NCI-H510A (cell line): ENCODE measurements around the gene PRTN3.
"Not testable (repeated sequence)": the region's sequence is repeated elsewhere in the genome, so short reads cannot be mapped to it uniquely, and the experiment has no call there.

Source experiments
- DNase-seq: peaks from one replicate; lab custom pipeline; 2025; lab: John Stamatoyannopoulos, UW

PRTN3 gene

DNA sequence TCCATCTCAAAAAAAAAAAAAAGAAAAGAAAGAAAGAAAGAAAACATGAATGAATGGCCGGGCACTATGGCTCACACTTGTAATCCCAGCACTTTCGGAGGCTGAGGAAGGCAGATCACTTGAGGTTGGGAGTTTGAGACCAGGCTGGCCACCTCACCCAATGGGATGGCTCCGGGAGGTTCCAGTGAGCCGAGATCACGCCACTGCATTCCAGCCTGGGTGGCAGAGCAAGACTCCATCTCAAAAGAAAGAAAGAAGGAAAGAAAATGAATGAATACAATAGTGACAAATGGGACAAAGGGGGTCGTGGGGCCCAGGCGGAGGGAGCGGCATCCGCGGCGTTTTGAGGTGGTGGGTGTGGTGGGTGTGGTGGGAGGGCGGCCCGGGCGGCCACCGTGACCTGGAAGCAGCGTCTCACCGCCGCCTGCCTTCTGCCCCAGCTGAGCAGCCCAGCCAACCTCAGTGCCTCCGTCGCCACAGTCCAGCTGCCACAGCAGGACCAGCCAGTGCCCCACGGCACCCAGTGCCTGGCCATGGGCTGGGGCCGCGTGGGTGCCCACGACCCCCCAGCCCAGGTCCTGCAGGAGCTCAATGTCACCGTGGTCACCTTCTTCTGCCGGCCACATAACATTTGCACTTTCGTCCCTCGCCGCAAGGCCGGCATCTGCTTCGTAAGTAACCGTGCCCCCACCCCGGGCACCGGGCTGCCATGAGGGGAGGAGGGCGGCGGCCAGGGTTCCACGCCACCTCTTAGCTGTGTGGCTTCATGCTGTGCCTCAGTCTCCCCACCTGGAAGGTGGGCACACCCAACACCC lies 5.1 kb downstream of the PRTN3 start:
- DNase-seq, result no peak

DNA sequence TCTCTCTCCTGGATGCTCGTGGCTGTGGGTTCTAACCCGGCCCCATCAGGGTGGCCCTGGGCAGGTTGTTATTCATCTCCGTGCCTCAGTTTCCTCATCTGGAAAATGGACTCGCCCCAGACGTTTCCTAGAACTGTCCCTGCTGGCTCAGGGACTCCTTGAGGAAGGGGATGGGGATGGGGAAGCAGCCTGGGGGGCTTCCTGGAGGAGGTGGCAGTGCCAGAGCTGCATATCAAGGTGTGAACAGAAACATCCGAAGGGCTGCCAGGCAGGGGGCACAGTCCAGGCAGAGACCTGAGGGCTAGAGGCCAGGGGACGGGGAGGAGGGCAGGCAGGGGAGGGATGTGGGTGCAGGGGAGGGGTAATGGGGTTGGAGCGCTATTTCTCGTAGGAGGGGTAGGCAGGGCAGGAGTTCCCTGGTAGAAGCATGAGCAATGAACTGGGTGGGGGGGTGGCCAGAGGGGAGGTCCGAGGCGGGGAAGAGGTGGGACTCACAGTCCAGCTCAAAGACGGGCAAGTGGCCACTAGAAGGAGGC lies 7.7 kb downstream of the PRTN3 start:
- no peak for DNase-seq

DNA sequence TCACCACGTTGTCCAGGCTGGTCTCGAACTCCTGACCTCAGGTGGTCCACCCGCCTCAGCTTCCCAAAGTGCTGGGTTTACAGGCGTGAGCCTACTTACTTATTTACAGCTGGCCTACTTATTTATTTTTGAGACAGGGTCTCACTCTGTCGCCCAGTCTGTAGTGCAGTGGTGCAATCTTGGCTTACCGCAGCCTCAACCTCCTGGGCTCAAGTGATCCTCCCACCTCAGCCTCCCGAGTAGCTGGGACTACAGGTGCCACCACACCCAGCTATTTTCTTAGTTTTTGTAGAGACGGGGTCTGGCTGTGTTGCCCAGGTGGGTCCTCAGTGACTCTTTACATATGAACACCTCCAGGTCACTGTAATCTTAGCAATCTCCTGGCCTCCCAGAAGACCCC lies 8.4 kb downstream of the PRTN3 start:
- not testable (repeated sequence) for DNase-seq

DNA sequence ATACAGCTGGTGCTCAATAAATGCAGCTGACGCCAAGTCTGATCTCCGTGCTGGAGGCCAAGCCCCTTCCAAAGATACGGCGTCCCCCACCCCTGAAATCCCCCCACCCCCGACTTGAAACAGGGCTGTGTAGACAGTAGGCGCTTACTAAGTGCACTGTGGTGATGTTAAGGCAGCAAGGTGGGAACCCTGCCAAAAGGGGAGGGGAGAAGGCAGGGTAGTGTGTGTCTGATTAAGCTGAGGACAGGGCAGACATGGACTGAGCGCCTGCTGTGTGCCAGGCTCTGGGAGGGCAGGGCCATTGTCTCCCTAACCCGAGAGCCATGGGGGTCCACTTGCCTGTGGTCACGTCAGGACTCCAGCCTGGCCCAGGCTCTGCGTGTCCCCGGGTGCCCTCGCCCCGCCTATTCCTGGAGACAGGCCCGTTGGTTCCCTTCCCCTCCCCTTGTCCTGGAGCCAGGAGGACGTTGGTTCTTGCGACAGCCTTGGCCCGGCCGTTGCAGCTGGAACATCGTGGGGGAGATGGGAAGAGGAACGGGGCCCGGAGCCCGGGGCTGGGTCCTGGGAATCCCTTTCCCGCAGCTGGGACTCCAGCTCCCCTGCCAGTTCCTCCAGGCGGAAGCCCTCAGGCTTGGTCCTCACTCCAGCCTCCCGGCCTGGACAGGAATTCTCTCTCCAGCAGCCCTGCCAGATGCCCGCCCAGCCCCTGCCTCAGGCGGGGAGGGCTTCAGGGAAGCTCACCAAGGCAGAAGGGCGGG lies 9.6 kb downstream of the PRTN3 start:
- DNase-seq, result no peak

DNA sequence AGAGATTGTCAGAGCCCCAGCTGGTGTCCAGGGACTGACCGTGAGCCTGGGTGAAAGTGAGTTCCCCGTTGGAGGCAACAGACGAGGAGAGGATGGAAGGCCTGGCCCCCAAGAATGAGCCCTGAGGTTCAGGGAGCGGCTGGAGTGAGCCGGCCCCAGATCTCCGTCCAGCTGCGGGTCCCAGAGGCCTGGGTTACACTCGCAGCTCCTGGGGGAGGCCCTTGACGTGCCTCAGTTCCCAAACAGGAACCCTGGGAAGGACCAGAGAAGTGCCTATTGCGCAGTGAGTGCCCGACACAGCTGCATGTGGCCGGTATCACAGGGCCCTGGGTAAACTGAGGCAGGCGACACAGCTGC lies 10.2 kb downstream of the PRTN3 start:
- no peak for DNase-seq

GRCh38 chr19:852136-853013 lies 11.6 kb downstream of the PRTN3 start, which contains the start of gene ELANE:
TSS of gene ELANE (plus strand) at chr19:852303. CDS start at chr19:852329, 26 bp downstream.
- DNase-seq, result no peak

DNA sequence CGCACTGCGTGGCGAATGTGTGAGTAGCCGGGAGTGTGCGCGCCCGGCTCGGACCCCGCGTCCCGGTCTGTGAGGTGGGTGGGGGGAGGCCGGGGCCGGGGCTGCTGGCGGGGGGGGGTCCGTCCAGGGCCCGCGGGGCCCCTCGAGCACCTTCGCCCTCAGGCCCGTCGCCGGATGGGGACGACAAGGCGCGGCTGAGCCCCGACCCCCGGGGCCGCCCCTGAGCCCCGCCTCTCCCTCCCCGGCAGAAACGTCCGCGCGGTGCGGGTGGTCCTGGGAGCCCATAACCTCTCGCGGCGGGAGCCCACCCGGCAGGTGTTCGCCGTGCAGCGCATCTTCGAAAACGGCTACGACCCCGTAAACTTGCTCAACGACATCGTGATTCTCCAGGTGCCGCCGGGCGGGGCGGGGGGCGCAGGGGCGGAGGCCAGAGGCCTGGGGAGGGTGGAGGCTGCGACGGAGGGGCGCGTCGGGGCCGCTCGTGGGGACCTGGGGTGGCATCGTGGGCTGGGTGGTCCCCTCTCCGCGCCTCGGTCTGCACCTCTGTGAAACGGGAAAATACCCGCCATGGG lies 12.3 kb downstream of the PRTN3 start:
- no peak for DNase-seq

DNA sequence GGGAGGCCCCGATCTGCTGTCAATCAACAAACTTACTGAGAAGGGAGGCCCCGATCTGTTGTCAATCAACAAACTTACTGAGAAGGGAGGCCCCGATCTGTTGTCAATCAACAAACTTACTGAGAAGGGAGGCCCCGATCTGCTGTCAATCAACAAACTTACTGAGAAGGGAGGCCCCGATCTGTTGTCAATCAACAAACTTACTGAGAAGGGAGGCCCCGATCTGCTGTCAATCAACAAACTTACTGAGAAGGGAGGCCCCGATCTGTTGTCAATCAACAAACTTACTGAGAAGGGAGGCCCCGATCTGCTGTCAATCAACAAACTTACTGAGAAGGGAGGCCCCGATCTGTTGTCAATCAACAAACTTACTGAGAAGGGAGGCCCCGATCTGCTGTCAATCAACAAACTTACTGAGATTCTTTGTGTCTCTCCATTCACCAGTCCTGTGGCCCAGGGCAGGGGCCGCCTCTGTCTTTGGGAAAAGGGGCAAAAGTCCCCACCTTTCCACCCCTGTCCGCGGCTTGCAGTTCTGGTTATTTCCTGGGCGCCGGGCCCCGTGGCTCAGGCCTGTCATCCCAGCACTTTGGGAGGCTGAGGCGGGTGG lies 12.9 kb downstream of the PRTN3 start:
- DNase-seq, result not testable (repeated sequence)

- DNase-seq, result no peak
These were observed 13.8 kb downstream of the PRTN3 start for GRCh38 chr19:854549-854948.

GRCh38 chr19:855142-855541 lies 14.3 kb downstream of the PRTN3 start:
- DNase-seq, result no peak

DNA sequence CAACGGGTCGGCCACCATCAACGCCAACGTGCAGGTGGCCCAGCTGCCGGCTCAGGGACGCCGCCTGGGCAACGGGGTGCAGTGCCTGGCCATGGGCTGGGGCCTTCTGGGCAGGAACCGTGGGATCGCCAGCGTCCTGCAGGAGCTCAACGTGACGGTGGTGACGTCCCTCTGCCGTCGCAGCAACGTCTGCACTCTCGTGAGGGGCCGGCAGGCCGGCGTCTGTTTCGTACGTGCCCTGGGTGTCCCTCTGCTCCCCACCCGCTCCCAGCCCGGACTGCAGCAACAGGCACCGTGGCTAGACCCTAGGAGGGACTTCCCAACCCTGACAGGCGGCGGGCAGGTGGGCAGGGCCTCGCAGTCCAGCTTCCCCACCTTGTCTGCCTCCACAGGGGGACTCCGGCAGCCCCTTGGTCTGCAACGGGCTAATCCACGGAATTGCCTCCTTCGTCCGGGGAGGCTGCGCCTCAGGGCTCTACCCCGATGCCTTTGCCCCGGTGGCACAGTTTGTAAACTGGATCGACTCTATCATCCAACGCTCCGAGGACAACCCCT lies 14.8 kb downstream of the PRTN3 start:
- no peak for DNase-seq

GRCh38 chr19:858284-858683 lies 17.5 kb downstream of the PRTN3 start:
- no peak for DNase-seq

DNA sequence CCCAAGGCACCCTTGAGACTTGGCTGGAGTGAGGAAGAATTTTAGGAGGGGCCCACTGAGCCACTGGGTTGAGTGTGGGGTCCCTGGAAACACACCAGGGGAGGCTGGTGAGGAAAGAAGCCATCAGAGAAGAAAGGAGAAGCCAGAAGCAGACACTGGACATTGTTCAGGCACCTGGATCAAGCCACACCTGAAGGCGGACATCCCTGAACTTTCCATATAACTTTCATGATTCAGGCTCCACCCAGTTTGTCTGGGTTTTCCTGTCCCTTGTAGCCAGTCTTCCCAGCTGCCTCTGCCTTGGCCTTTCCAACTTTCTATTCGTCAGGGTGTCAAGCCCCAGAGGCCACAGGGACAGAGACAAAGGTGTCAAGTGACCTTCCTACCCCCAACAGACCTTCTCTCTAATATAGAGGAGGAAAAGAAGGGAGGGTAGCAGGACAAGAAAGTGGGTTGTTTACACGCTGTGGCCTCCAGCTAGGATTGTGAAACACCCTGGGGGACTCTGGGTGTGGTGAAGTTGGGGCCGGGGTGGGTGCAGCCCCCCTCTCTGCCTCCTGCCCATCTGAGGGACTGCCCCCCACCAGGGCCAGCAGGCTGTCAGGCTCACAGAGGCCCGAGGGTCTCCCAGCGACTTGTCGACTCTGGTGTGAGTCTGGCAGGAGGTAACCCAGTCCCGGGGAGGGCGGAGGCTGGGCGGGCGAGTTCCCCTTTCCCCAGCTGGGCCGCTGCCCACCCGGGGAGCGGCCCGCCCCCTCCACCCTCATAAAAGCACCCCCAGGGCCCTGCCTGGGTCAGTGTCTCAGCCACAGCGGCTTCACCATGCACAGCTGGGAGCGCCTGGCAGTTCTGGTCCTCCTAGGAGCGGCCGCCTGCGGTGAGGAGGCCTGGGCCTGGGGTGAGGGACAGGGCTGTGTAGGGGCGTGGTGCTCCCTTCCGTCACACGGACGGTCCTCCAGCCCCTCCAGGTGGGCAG lies 18.4 kb downstream of the PRTN3 start, which contains the start of gene CFD:
TSS of gene CFD (plus strand) at position 797 of the 976 bp plus-strand sequence. CDS start at position 823, 26 bp downstream.
- DNase-seq, result no peak

- DNase-seq, result no peak
These were observed 20.4 kb downstream of the PRTN3 start for GRCh38 chr19:861141-861755.

GRCh38 chr19:861756-862580 lies 21.2 kb downstream of the PRTN3 start:
- DNase-seq, result no peak

- DNase-seq, result no peak
These were observed 21.9 kb downstream of the PRTN3 start for GRCh38 chr19:862581-863314.

DNA sequence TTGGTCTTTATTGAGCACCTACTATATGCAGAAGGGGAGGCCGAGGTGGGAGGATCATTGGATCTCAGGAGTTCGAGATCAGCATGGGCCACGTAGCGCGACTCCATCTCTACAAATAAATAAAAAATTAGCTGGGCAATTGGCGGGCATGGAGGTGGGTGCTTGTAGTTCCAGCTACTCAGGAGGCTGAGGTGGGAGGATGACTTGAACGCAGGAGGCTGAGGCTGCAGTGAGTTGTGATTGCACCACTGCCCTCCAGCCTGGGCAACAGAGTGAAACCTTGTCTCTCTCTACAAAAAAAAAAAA lies 22.5 kb downstream of the PRTN3 start:
- no peak for DNase-seq
